T-helper 2 cell treated with Interferon-gamma antibody and Interleukin-4, amounts not matched to agents 100 ng/mL and 5 ng/mL, for 36 hours (primary cell): Measurements from ENCODE around the gene SH3BGRL. TPM values are rescaled to one million over a fixed set of nuclear protein-coding genes. Genes with fewer than 3 reads are reported as not detected.

Experiments
- total RNA-seq: library from RNA; stranded (reverse); gene quantifications from 2 replicates; pipeline ENCODE4 v1.2.3, GENCODE V29; 2022

SH3BGRL gene
- total RNA-seq, 1 donor from 2014 or later: 72.3 TPM

Other genes starting within 250 kb of the SH3BGRL start
- gene HMGN5, start 189 bp upstream of the SH3BGRL start, total RNA-seq: 1.6 and 2.3 TPM in 2 replicates